Endometrium (tissue), 2 donors: Measurements from ENCODE around the gene FHOD3.
"Not testable (repeated sequence)": the region's sequence is repeated elsewhere in the genome, so short reads cannot be mapped to it uniquely, and the experiment has no call there.

Experiments
- FAIRE-seq: peaks from 2 replicates; lab custom pipeline; 2012; peaks lifted over from hg19 to GRCh38; lab: Jason Lieb, UNC
- donor health status: control.
- donor health status: control.

The FHOD3 gene

DNA sequence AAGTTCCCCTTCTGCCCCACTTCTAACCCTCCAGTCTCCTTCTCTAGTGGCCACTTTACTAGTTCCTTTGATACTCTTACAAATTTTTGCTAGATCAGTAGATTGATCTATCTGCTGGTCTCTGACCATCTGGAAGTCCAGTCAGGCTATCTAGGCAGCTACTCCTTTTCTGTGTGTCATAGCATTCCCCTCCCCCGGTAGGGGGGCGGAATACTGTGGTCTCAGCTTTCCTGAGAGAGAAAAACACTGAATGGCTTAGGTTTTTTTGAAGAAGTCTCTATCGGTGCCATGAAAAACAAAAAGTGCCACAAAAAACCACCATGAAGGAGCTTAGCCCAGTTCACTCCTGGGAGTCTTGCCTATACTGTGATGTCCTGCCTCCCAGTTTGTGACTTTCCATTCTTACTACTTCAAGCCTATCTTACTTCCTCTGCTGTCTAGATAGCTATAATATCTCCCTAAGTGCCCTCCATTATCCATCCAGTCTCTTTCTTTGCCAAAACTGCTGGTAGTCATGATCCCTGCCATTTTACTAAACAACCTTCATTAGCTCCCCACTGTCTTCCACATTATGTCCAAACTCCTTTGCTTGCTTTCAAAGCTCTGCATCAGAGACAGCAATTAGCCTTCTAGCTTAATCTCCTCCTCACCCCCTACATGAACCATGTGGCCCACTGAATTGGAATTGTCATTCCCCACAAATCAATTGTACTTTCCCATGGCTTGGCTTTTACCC, 501.4 kb downstream of the FHOD3 start:
- no peak for FAIRE-seq

DNA sequence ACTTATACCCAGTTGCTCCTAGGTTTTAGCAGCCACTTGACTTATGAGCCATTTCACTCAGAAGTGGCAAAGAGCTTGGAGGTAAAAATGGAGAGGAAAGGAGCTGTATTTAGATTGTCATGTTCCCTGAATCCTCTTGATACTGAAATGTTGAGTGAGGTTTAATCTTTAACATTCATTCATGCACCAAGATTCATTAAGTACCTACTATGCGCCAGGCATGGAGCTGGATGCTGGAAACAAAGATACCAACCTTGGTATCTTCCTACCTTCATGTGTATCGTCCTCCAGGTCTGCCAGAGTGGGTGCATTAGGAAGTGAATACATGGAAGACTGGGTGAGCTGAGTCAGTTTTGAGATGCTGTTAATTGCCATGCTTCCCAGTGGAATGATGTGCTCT, 507.6 kb downstream of the FHOD3 start:
- FAIRE-seq = no peak

DNA sequence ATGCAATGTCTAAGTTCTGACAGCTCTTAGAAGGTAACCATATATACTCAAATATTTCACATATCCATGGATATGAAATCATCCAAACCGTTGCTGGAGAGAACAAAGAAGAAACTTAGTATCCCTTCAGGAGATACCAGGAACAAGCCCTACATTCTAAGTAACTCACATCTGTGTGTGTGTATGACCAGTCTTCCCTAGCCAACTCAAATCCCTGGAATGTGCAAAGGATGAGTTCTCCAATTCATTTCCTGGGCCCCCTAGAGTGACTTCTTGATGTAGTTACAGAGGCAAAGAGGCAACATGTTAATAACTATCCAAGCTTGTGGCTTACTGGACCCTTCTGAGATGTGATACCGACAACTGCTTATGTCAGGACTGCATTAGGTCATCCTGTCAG, 511.2 kb downstream of the FHOD3 start:
- FAIRE-seq = no peak

DNA sequence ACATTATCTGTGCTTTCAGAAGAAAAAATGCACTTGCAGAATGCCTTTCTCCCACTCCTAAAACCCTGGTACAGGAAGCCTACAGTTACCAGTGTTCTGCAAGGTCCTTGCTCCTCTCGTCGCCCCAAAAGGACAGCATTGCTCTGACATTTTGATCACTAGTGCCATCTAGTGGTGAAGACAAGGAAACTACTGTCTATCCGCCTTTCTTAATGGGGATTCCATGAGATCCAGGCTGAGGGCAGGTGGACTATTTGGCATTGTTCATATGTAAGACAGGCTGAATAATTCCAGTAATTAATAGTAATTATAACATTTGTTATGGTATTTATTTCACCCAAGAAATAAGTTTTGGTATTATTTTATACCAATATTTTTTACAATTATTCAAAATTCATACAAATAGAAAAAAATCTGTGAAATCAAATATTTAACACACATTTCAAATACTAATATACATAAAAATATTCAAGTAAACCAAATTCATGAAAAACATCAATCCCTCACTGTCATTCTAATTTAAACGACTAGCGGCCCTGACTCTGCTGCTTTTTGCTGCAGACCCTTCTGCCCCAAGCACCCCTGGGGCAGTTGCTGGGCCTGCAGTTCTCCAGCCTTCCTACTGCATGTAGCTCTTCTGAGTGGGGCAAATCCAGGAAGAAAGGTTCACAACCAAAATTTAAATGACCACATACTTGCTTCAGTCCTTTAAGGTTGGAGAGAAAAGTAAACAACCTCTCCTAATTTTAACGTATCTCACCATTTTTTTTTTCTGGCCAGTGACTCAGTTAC, 512.3 kb downstream of the FHOD3 start:
- FAIRE-seq = peak; percentile 77

DNA sequence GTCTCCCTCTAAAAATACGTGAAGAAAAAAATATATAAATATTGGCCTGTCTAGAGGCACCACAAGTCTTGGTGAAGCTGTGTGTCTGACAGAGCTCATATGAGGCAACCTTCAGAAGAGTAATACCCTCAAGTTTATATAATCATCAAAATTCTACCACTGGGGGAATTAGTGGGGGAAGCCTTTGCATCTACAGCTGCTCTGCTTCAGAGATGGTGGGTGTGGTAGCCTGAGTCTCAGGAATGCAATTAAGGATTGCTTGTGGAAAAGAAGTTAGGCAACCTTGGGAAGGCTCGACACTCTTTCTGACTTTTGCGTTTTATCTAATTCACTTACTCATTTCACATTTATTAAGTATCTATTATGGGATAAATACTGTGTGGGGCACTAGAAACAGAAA, 513.9 kb downstream of the FHOD3 start:
- no peak for FAIRE-seq

DNA sequence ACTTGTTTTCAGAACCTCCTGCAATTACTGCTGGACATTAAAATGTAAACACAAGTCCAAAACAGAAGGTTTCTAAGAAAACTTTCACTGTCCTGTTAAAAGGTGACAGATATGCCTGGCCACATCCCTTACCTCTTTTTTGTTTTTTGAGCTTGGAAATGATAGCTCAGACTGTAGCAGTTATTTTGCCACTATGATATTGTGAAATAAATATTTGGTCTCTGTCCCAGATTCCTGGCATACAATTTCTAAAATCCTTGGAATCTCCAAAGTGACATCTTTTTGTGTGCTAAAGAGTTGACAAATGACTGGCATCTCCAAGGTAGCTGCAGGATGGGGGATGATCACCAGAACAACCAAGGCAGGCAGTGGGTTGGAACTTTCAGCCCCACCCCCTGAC, 514.4 kb downstream of the FHOD3 start:
- FAIRE-seq = no peak

DNA sequence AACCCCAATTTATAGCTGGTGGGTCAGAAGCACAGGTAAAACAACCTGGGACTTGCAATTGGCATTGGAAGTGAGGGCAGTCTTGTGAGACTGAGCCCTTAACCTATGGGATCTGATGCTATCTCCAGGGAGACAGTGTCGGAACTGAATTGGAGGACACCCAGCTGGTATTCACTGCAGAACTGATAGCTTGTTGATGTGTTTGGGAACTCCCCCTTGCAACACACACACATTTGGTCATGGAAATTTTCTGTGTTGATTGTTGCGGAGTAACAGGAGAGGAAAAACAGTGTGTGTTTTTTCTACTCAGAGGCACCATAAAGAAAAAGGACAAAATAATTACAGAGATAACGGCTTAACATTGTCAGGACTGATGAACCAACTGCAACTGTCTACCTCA, 515.2 kb downstream of the FHOD3 start:
- FAIRE-seq = no peak

DNA sequence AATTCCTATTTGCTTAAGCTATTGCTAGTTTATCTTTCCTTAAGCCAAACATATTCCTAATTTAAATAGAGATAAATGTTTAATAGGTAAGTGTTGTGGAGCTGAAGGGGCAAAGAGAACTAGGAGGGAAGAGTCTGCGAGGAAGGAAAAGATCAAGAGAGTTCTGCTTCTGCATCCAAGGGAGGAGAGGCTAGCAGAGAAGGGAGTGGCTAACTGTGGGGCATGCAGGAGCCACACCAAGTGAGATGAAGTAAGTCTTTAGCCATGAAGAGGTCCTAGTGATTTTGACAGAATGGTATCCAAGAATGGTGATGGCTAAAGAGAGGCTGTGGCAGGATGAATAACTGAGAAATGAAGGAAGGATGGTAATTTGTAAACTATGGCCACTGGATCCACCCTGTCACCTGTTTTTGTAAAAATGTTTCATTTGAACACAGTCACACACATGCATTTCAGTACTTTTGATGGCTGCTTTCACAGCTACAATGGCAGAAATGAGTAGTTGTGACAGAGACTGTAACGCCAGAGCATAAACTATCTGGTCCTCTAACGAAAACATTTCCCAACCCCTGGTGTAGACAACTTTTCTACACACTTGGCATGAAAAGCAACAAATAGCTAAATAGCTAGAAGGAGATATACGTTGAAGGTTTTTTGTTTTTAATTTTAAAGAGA, 515.7 kb downstream of the FHOD3 start:
- no peak for FAIRE-seq

DNA sequence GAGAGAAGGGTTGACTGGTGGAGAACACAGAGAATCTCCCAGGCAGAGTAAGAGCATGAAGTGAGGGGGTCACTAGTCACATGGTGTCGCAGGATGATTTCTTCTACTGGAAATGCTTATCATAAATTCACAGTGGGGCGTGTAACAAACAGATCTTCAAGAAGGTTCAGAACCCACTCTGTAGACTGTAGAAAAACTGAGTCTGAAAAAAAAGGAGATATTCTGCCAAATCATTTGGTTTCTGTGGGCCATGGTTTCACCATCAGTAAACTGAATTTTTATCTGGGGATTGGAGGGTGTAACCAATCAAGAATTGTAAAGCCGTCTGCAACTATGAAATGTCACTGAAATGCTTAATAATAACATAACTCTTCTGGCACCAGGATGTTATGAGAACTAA, 516.3 kb downstream of the FHOD3 start:
- no peak for FAIRE-seq

DNA sequence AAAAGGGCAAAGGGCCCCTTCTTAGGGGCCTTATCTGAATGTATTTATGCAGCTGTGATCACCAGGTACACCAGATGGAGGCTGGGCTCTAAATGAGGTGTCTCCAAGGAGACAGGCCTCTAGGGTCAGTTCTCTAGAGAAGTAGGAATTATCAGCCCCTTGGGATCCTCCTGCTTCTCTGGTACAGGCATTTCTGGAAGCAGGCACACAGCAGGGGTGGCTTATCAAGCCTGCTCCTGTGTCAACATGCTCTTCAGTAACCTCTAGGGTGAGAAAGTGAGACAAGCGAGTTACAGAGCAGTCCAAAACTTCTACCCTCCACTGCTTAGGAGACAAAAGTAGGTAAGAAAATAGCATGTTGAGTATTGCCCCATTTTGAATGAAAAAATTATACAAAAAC, 517.5 kb downstream of the FHOD3 start:
- no peak for FAIRE-seq

DNA sequence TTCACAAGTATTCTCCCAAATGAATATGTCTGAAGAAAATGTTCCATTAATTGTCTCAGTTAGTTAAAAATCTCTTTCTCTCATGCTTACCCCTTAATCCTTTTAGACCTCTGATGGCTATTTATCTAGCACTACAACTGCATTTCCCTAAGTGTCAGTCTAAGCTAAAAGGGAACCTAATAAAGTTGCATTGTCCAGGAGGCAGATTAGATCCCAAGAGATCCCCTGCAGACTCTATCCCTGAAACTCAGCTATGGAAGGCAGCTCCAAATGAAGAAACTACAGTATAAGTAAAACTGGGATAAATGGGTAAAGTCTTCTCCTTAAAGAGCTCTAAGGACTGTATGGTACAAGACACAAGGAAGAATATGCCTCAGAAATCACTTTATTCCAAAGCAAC, 518.6 kb downstream of the FHOD3 start:
- not testable (repeated sequence) for FAIRE-seq

DNA sequence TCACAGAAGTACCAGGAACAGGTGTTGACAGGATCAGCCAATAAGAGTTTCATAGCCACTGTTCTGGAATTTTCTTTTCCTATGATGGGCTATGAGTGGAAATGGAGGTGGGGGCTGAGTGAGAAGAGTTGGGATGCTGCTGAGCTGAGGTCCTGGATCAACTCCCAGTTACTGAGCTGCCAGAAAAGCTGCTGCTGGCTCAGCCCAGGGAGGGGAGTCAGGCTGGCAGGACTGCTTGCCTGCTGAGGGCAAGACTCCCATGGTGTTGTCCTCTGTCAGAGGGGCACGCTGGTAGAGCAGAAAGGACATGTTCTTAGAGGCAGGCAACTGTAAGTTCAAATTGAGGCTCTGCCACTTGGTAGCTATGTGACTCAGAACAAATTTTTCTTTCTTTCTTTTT, 519.5 kb downstream of the FHOD3 start:
- no peak for FAIRE-seq

DNA sequence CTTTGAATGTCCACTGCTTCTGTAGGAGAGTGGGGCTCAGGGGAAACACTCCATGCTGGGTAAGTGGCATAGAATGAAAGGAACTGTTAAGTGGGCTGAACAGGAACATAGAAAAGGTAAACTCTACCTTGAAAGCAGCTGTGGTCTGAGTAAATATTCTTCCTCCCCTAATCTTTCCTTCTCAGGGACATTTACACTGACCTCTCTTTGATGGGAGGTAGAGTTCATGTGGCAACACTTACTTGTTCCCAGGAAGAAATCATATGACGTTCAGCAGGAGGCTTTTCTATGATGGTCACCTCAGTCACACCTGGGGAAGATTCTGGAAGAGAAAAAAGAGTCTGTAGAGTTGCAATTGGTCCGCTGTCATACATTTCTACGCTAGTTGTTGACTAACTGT, 521.1 kb downstream of the FHOD3 start:
- FAIRE-seq = no peak

DNA sequence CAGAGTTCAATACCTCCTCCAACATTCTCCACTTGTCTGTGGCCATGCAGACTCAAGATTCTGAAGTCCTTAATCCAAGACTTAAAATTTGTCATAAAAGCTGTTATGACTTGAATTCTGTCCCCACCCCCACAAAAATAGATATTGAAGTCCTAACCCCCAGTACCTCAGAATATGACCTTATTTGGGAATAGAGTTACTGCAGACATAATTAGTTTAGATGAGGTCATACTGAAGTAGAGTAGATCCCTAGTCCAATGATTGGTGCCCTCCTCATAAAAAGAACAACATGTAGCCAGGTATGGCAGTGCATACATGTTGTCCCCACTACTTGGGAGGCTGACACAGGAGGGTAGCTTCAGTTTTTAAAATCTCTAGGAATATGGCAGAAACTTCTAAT, 522.1 kb downstream of the FHOD3 start:
- no peak for FAIRE-seq

DNA sequence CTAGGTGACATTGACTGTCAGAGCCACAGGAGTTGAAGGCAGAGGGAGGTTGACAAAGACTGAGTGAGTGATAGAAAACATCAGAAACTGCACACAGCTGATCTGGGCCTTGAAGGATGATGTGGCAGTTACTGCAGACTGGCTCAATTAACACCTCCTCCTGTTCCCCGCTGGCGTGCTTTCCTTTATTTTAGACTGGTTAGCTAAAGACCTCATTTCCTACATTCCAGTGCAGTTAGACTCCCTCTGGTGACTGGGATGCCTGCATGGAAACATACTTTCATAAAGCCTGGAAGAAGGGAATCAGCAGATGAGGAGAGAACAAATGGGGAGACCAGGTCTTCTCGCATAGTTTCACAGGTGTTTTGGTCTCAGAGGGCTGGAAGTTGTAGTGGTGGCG, 524.2 kb downstream of the FHOD3 start:
- FAIRE-seq = no peak

DNA sequence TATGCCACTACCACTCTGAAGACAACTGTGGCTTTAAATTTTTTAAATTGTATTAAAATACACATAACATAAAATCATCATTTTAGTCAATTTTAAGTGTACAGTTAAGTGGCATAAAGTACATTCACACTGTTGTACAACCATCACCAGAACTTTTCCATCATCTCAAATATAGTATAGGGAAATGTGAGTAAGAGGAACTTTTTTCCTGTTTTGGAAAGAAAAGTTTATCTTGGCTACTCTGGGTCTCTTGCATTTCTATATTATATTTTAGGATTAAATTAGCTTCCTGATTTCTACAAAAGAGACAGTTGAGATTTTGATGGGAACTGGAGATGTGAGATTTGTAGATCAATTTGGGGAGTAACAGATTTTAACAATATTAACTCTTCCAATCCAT, 528.0 kb downstream of the FHOD3 start:
- FAIRE-seq = no peak

DNA sequence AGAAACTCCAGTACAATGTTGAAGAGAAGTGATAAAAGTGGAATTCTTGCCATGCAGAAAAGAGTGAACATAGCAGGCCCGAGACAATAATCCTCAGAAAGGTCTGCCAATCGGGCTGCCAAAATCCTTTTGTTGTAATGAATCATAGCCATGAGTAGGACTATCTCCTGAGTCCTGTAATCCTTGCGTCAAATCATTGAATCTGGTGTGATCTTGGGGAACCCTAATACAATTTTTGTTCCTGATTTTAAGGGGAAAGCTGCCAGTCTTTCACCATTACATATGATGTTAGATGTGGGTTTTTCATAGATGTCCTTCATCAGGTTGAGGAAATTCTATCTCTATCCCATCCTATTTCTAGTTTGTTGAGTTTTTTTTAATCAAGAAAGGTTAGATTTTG, 529.0 kb downstream of the FHOD3 start:
- no peak for FAIRE-seq

DNA sequence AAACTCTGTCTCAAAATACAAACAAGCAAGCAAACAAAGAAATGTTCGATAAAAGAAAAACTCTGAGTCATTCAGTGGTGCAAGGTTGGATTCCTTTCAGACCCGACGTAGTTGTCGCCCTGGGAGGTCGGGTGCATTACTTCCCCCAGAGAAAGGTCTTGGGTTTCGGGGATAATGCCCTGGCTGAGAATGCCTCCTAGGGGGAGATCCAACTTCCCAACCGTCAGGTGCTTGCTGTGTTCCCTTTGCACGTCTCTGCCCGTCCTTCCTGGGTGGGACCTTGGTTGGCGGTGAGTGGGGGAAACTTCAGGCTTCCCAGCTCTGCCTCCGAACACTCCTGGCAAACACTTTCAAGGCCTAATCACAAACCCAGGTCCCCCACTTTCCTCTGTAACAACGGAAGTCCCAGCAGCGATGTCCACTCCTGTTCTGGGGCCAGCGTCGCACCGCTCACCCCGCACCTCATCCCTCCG, 530.7 kb downstream of the FHOD3 start:
- no peak for FAIRE-seq

DNA sequence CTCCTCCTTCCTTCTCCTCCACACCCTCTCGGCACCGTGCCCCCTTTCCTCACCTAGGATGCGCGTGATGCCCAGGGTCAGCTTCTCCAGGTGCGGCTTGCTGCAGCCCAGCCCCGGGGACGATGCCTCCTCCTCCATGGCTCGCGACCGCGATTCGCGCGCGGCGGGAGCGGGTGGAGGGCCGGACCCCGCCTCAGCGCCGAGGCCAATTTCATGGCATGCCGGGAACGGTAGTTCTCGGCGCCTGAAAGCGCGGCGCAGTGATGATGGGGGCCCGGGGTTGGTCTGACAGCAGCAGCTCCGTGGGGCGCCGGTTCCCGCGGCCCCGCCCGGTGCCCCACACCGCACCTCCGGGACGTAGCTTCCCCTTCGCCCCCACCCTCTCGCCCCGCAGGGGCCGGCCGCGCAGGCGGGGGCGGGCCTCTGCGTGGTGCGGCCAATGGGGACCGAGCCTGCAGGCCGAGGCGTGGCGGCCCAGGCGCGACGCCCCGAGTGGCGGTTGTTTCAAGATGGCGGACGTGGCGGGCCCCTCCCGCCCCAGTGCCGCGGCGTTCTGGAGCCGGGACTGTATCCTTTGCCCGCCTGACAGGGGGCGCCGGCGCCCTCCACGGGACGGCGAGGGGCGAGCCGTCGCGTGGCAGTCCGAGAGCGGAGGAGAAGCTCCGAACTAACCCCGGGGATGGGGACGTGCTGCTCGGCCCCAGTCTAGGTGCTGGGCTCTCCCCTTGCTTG, 531.3 kb downstream of the FHOD3 start, which contains the start of the genes KIAA1328 and TPGS2:
KIAA1328 (plus strand) TSS at position 498 of the 732 bp plus-strand sequence; CDS start at position 510, 12 bp downstream.
TPGS2 (minus strand) TSS at position 373 of the 732 bp plus-strand sequence; CDS start at position 138, 235 bp downstream.
- FAIRE-seq = no peak
